WTC11 (cell line): ENCODE measurements around the gene SMOC1. TPM values are rescaled to one million over a fixed set of nuclear protein-coding genes. Genes with fewer than 3 reads are reported as not detected.

Experiments used
- ATAC-seq: fragments of 200-7000 bp; cut with Tn5 transposase; 2 replicates; pipeline ENCODE4 v1.10.0; 2021; ENCODE audit warnings: mild to moderate bottlenecking, moderate library complexity
- CTCF ChIA-PET: fragments of 300-600 bp; sonication (Branson Sonifier 250); formaldehyde crosslinking; loops from one replicate; lab custom pipeline; 2021; ENCODE audit warnings: antibody characterized with exemption; lab: Charles Lee
- POLR2A ChIA-PET: fragments of 350-600 bp; sonication (Branson Sonifier 250); formaldehyde crosslinking; loops from one replicate; lab custom pipeline; 2021; ENCODE audit warnings: antibody characterized with exemption; lab: Charles Lee
- DNase-seq: peaks from one replicate; pipeline ENCODE4 v3.0.0; 2021; ENCODE audit warnings: low spot score
- H3K27ac Mint-ChIP-seq: 2 replicates; pipeline ENCODE4 v1.8.0; 2021; ENCODE audit warnings: mixed read lengths
- H3K27me3 Mint-ChIP-seq: 2 replicates; pipeline ENCODE4 v1.8.0; 2021; ENCODE audit warnings: low read depth, mild to moderate bottlenecking, moderate library complexity, mixed read lengths
- H3K36me3 Mint-ChIP-seq: 2 replicates; pipeline ENCODE4 v1.8.0; 2021; ENCODE audit warnings: mixed read lengths
- H3K4me1 Mint-ChIP-seq: 2 replicates; pipeline ENCODE4 v1.8.0; 2022; ENCODE audit warnings: mixed read lengths
- H3K4me3 Mint-ChIP-seq: 2 replicates; pipeline ENCODE4 v1.8.0; 2021; ENCODE audit warnings: mild to moderate bottlenecking, moderate library complexity, mixed read lengths
- H3K9me3 Mint-ChIP-seq: 2 replicates; pipeline ENCODE4 v1.8.0; 2021; ENCODE audit warnings: mixed read lengths
- CREM ChIP-seq: sonication (generic); formaldehyde crosslinking; IDR thresholded peaks from 2 replicates; pipeline ENCODE4 v1.8.1; 2022; ENCODE audit warnings: mild to moderate bottlenecking, missing genetic modification reagents, moderate library complexity
- GABPB1 ChIP-seq: sonication (generic); formaldehyde crosslinking; IDR thresholded peaks from 2 replicates; pipeline ENCODE4 v1.8.1; 2023; ENCODE audit warnings: mild to moderate bottlenecking, missing genetic modification reagents
- KAT7 ChIP-seq: sonication (generic); formaldehyde crosslinking; IDR thresholded peaks from 2 replicates; pipeline ENCODE4 v1.8.1; 2023; ENCODE audit warnings: missing genetic modification reagents, mild to moderate bottlenecking, borderline replicate concordance
- PRDM15 ChIP-seq: sonication (generic); formaldehyde crosslinking; IDR thresholded peaks from 2 replicates; pipeline ENCODE4 v1.8.0; 2022; ENCODE audit warnings: missing genetic modification reagents
- PREB ChIP-seq: sonication (generic); formaldehyde crosslinking; IDR thresholded peaks from 2 replicates; pipeline ENCODE4 v1.8.1; 2022; ENCODE audit warnings: mild to moderate bottlenecking, missing genetic modification reagents, moderate library complexity, borderline replicate concordance
- RELA ChIP-seq: sonication (generic); formaldehyde crosslinking; IDR thresholded peaks from 2 replicates; pipeline ENCODE4 v1.8.1; 2022; ENCODE audit warnings: missing genetic modification reagents, mild to moderate bottlenecking, borderline replicate concordance
- SOX15 ChIP-seq: fragments of 250-450 bp; sonication (Bioruptor Pico); IDR thresholded peaks from 2 replicates; pipeline ENCODE4 v1.9.0; 2021; ENCODE audit warnings: mild to moderate bottlenecking
- STAT6 ChIP-seq: sonication (generic); formaldehyde crosslinking; conservative IDR thresholded peaks from 2 replicates; pipeline ENCODE4 v1.8.1; 2023; ENCODE audit warnings: mild to moderate bottlenecking, low read depth, missing genetic modification reagents, moderate library complexity
- ZBTB43 ChIP-seq: sonication (generic); formaldehyde crosslinking; IDR thresholded peaks from 2 replicates; pipeline ENCODE4 v1.8.1; 2023; ENCODE audit warnings: mild to moderate bottlenecking, missing genetic modification reagents
- ZNF317 ChIP-seq: sonication (generic); formaldehyde crosslinking; IDR thresholded peaks from 2 replicates; pipeline ENCODE4 v1.8.1; 2023; ENCODE audit warnings: low read depth, mild to moderate bottlenecking, moderate library complexity, missing genetic modification reagents, borderline replicate concordance
- total RNA-seq: library from RNA; stranded (reverse); gene quantifications from 3 replicates; pipeline ENCODE4 v1.2.3, GENCODE V29; 2021
- TF ChIP-seq, protein P1 (sequence below): fragments of 250-450 bp; sonication (Bioruptor Pico); IDR thresholded peaks from 2 replicates; pipeline ENCODE4 v1.9.0; 2021; ENCODE audit warnings: moderate library complexity, mild to moderate bottlenecking, inconsistent platforms, borderline replicate concordance
- TF ChIP-seq, protein P2 (sequence below): sonication (generic); formaldehyde crosslinking; IDR thresholded peaks from 2 replicates; pipeline ENCODE4 v1.8.0; 2023; ENCODE audit warnings: mild to moderate bottlenecking, missing genetic modification reagents
- TF ChIP-seq, protein P3 (sequence below): sonication (generic); formaldehyde crosslinking; IDR thresholded peaks from 2 replicates; pipeline ENCODE4 v1.8.1; 2023; ENCODE audit warnings: mild to moderate bottlenecking, missing genetic modification reagents, moderate library complexity
- TF ChIP-seq, protein P4 (sequence below): fragments of 250-450 bp; sonication (Bioruptor Pico); IDR thresholded peaks from 2 replicates; pipeline ENCODE4 v1.9.0; 2021; ENCODE audit warnings: mild to moderate bottlenecking

SMOC1 gene
- total RNA-seq, 1 experiment from 2014 or later: 1.1 TPM

GRCh38 chr14:69985463-69985862 is 106.2 kb downstream of the SMOC1 start:
- ATAC-seq (no peak), DNase-seq (no peak)
- TF ChIP-seq PRDM15 (CRISPR knock-in tag) (no peak), GABPB1 (peak; percentile 59)
- Mint-ChIP-seq H3K27me3 (peaks cover 3% of the 10 kb centered on the region; the same call in 1 of the 2 replicates), H3K4me3 (no peak overlapping the region), H3K27ac (no peak overlapping the region), H3K4me1 (peaks cover 33% of the 10 kb centered on the region), H3K36me3 (no peaks in the 10 kb centered on the region), H3K9me3 (peaks cover 10% of the 10 kb centered on the region)
- POLR2A ChIA-PET: no interaction called here
- CTCF ChIA-PET: no interaction called here

DNA sequence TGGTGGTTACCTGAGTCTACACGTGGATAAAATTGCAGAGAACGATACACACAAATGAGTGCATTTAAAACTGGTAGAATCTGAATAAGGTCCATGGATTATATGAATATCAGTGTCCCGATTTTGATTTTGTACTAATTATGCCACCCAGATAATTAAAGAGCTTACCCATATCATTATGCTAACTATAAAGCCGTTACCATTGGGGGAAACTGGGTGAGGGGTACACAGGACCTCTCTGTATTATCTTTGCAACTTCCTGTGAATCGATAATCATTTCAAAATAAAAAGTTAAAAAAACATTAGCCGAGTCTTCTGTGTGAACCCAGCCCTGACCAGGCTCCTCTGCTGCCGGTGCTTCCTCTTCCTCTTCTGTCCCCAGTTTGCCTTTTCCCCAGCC is 107.1 kb downstream of the SMOC1 start:
- Mint-ChIP-seq H3K36me3 (no peaks in the 10 kb centered on the region), H3K4me1 (peaks cover 26% of the 10 kb centered on the region), H3K27ac (no peak overlapping the region), H3K27me3 (0 out of 2 replicates have a peak, but pooled peaks cover 2% of the 10 kb centered on the region), H3K4me3 (no peak overlapping the region), H3K9me3 (peaks cover 10% of the 10 kb centered on the region)
- ChIA-PET POLR2A (no interaction called here), CTCF (no interaction called here)
- TF ChIP-seq, protein P1, sequence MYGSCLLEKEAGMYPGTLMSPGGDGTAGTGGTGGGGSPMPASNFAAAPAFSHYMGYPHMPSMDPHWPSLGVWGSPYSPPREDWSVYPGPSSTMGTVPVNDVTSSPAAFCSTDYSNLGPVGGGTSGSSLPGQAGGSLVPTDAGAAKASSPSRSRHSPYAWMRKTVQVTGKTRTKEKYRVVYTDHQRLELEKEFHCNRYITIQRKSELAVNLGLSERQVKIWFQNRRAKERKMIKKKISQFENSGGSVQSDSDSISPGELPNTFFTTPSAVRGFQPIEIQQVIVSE: no peak
- TF ChIP-seq SOX15 (no peak), RELA (no peak), STAT6 (CRISPR knock-in tag) (no peak), KAT7 (CRISPR knock-in tag) (no peak), PREB (no peak), ZNF317 (no peak), ZBTB43 (CRISPR knock-in tag) (no peak), CREM (no peak)
- TF ChIP-seq, protein P2, sequence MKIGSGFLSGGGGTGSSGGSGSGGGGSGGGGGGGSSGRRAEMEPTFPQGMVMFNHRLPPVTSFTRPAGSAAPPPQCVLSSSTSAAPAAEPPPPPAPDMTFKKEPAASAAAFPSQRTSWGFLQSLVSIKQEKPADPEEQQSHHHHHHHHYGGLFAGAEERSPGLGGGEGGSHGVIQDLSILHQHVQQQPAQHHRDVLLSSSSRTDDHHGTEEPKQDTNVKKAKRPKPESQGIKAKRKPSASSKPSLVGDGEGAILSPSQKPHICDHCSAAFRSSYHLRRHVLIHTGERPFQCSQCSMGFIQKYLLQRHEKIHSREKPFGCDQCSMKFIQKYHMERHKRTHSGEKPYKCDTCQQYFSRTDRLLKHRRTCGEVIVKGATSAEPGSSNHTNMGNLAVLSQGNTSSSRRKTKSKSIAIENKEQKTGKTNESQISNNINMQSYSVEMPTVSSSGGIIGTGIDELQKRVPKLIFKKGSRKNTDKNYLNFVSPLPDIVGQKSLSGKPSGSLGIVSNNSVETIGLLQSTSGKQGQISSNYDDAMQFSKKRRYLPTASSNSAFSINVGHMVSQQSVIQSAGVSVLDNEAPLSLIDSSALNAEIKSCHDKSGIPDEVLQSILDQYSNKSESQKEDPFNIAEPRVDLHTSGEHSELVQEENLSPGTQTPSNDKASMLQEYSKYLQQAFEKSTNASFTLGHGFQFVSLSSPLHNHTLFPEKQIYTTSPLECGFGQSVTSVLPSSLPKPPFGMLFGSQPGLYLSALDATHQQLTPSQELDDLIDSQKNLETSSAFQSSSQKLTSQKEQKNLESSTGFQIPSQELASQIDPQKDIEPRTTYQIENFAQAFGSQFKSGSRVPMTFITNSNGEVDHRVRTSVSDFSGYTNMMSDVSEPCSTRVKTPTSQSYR (CRISPR knock-in tag): no peak
- TF ChIP-seq, protein P3, sequence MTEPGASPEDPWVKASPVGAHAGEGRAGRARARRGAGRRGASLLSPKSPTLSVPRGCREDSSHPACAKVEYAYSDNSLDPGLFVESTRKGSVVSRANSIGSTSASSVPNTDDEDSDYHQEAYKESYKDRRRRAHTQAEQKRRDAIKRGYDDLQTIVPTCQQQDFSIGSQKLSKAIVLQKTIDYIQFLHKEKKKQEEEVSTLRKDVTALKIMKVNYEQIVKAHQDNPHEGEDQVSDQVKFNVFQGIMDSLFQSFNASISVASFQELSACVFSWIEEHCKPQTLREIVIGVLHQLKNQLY: no peak
- TF ChIP-seq, protein P4, sequence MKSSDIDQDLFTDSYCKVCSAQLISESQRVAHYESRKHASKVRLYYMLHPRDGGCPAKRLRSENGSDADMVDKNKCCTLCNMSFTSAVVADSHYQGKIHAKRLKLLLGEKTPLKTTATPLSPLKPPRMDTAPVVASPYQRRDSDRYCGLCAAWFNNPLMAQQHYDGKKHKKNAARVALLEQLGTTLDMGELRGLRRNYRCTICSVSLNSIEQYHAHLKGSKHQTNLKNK (CRISPR knock-in tag): no peak
- DNase-seq (no peak), ATAC-seq (no peak)
